HG03280 (cell line): ENCODE data around the gene CCL26.
"Not testable (repeated sequence)": the region's sequence is repeated elsewhere in the genome, so short reads cannot be mapped to it uniquely, and the experiment has no call there.

Experiments
- ATAC-seq: cut with Tn5 transposase; IDR thresholded peaks from one replicate; pipeline ENCODE4 v1.9.1; 2021; ENCODE audit warnings: mild to moderate bottlenecking, moderate library complexity; ENCODE audit not compliant: unreplicated experiment

CCL26 gene

DNA sequence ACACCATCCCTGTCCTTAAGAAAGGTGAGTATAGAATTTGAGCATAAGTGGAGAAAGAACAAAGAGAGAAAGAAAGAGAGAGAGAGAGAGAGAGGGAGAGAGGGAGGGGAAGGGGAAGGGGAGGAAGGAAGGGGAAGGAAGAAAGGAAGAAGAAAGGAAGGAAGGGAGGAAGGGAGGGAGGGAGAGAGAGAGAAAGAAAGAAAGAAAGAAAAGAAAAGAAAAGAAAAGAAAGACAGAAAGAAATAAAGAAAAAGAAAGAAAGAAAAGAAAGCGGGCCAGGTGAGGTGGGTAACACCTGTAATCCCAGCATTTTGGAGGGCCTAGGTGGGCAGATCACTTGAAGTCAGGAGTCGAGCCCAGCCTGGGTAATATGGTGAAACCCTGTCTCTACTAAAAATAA lies 21.7 kb upstream of the CCL26 start:
- ATAC-seq: no peak

DNA sequence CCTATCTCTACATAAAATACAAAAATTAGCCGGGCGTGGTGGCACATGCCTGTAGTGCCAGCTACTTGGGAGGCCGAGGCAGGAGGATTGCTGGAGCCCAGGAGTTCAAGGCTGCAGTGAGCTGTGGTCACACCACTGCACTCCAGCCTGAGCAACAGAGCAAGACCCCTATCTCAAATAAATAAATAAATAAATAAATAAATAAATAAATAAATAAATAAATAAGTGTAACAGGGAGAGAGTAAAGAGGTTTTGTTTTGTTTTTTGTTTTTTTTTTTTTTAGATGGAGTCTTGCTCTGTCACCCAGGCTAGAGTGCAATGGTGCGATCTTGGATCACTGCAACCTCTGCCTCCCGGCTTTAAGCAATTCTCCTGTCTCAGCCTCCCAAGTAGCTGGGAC lies 20.6 kb upstream of the CCL26 start:
- not testable (repeated sequence) for ATAC-seq

DNA sequence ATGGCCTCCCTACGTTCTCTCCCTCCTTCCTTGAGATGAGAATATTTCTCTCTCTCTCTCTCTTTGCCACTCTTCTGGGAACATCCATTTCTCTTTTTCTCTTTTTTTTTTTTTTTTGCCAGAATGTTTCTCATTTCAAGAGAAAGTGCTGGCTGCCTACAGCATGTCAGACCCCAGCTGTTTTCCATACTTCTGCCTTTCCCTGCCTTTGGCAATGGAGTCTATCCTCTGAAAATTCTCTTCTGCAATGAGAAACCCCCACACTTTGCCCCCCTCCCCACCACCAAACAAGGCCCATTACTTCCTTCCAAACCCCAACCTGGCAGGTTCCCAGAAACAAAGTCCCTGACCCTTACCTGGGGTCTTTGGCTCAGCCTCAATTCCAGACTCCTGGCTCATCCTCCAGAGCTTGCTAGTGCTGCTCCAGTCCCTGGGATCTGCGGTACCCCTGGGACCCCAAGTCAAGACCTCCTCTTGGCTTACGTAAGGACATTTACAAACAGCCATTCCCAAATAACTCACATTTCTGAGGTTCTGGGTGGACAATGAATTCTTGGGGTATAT lies 17.4 kb upstream of the CCL26 start:
- ATAC-seq: no peak

DNA sequence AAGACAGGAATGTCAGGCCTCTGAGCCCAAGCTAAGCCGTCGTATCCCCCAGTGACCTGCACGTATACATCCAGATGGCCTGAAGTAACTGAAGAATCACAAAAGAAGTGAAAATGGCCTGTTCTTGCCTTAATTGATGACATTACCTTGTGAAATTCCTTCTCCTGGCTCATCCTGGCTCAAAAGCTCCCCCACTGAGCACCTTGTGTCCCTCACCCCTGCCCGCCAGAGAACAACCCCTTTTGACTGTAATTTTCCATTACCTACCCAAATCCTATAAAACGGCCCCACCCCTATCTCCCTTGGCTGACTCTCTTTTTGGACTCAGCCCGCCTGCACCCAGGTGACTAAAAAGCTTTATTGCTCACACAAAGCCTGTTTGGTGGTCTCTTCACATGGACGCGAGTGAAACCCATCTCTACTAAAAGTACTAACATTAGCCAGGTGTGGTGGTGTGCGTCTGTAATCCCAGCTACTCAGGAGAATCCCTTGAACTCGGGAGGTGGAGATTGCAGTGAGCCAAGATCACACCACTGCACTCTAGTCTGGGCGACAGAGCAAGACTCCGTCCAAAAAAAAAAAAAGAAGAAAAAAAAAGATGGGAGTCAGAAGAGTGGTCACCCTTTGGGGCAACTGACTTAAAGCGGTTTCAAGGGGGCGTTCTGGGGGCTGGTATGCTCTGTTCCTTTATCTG lies 16.3 kb upstream of the CCL26 start:
- ATAC-seq: not testable (repeated sequence)

DNA sequence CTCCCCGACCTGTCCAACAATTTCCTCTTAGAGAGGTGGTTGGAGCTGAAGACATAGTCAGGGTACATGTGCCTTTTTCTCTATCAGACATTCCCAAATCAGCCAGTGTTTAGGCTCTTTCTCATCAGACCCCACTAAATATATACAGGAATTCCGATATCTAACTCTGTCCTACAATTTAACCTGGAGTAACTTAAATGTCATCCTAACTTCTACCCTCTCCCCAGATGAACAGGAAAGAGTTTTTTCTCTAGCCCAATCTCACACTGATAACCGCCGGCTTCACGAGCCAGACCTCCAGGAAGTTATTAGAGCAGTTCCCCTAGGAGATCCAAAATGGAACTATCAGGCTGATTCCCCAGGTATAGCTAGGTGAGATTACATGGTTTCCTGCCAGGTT lies 11.0 kb upstream of the CCL26 start:
- not testable (repeated sequence) for ATAC-seq

DNA sequence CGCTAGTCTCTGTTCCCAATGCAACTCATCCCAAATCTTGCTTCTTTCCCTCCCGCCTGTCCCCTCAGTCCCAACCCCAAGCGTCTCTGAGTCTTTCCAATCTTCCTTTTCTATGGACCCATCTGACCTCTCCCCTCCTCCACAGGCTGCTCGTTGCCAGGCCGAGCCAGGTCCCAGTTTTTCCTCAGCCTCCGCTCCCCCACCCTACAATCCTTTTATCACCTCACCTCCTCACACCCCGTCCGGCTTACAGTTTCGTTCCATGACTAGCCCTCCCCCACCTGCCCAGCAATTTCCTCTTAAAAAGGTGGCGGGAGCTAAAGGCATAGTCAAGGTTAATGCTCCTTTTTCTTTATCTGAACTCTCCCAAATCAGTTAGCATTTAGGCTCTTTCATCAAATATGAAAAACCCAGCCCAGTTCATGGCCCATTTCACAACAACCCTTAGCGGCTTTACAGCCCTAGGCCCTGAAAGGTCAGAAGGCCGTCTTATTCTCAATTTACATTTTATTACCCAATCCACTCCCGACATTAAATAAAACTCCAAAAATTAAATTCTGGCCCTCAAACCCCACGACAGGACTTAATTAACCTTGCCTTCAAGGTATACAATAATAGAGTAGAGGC lies 8.7 kb upstream of the CCL26 start:
- not testable (repeated sequence) for ATAC-seq

DNA sequence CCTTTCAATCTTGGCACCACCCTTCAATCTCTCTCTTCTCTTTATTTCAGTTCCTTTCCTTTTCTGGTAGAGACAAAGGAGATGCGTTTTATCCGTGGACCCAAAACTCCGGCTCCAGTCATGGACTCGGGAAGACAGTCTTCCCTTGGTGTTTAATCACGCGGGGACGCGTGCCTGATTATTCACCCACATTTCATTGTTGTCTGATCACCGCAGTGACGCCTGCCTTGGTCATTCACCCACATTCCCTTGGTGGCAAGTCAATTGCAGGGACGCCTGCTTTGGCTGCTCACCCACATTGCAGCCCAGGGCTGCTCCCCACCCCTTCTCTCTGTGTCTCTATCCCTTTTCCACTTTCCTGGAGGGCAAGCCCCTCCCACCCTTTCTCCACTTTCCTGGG lies 7.5 kb upstream of the CCL26 start:
- not testable (repeated sequence) for ATAC-seq

DNA sequence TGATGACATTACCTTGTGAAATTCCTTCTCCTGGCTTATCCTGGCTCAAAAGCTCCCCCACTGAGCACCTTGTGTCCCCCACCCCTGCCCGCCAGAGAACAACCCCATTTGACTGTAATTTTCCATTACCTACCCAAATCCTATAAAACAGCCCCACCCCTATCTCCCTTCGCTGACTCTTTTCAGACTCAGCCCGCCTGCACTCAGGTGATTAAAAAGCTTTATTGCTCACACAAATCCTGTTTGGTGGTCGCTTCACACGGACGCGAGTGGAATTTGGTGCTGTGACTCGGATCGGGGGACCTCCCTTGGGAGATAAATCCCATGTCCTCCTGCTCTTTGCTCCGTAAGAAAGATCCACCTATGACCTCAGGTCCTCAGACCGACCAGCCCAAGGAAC lies 7.0 kb upstream of the CCL26 start:
- not testable (repeated sequence) for ATAC-seq

DNA sequence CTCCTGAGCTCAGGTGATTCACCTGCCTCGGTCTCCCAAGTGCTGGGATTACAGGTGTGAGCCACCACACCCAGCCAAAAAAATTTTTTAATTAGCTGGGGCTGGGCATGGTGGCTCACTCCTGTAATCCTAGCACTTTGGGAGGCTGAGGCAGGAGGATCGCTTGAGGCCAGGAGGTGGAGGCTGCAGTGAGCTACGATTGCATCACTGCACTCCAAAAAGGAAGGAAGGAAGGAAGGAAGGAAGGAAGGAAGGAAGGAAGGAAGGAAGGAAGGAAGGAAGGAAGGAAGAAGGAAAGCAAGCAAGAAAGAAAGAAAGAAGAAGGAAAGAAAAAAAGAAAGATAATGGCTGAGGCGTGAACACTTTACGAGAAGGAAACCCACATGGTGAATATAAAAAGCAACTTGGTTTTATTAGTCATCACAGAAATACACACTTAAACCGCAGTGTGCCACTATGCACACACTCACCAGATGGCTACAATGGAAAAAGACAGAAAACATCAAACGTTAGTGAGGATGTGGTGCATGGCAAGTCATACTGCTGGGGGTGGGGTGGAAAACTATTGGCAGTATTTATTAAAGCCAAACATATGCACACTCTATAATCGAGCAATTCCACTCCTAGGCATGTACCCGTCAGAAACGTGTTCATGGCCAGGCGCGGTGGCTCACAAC lies 4.4 kb upstream of the CCL26 start:
- no peak for ATAC-seq

DNA sequence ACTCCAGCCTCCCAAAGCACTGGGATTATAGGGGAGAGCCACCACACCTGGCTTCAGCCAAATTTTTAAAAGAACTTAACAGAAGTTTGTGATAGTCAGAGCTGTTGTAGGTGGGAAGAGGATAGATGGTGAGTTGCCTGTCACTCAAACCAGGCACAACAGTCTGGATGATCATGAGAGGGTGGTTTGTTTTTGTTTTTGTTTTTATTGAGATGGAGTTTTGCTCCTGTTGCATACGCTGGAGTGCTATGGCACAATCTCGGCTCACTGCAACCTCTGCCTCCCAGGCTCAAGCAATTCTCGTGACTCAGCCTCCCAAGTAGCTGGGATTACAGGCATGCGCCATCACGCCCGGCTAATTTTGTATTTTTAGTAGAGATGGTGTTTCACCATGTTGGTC lies 1.9 kb upstream of the CCL26 start:
- not testable (repeated sequence) for ATAC-seq

DNA sequence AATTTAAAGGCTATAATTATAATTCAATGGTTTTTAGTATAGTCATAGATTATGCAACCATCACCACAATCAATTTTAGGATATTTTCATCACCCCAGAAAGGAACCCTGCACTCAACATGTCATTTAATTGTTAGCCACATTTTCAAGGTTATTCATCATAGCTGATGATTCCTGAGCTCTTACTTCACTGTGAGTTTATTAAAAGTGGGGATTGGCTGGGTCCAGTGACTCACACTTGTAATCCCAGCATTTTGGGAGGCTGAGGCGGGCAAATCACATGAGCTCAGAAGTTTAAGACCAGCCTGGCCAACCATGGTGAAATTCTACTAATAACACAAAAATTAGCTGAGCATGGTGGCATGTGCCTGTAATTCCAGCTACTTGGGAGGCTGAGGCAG lies 787 bp downstream of the CCL26 start:
- no peak for ATAC-seq

DNA sequence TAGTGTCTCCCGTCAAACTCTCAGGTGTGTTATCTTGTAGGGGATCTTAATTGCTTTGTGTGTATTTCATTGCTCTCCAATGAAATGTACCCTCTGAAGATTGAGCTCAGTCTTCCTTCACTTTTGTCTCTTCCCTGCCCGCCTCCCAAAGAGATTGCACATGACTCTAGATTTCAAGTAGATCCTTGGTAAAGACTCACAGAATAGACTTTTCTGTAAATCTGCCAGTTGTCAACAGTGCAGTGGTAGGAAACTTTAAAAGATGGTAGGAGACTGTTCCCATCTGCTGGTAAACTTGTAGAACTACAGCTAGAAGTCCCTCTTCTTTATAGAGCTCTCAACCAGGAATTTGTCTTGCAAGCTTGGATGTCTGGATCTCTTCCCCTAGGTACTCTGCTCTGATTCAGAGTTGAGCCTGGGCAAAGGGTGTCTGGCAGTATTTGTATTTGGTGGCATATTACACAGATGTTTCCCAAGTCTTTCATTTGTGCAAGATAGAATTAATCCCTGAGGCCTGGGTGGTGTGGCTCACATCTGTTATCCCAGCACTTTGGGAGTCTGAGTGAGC lies 9.6 kb downstream of the CCL26 start:
- no peak for ATAC-seq

DNA sequence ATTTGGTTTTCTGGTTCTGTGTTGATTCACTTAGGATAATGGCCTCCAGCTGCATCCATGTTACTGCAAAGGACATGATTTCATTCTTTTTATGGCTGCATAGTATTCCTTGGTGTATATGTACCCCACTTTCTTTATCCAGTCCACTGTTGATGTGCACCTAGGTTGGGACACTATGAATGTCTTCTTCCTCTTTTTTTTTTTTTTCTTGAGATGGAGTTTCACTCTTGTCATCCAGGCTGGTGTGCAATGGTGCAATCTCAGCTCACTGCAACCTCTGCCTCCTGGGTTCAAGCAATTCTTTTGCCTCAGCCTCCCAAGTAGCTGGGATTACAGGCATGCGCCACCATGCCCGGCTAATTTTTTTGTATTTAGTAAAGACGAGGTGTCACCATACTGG lies 10.2 kb downstream of the CCL26 start:
- not testable (repeated sequence) for ATAC-seq

DNA sequence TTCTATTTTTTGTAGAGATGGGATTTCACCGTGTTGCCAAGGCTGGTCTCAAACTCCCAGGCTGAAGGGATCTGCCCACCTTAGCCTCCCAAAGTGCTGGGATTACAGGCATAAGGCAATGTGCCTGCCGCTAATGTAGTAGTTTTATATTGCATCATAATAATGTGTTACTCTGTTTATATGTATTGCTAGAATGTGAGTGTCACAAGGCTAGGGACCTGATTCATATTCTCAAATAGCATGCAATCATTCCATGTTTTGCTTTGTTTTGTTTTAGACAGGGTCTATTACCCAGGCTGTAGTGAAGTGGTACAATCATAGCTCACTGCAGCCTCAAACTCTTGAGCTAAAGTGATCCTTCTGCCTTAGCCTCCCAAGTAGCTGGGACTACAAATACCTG lies 13.5 kb downstream of the CCL26 start:
- no peak for ATAC-seq

DNA sequence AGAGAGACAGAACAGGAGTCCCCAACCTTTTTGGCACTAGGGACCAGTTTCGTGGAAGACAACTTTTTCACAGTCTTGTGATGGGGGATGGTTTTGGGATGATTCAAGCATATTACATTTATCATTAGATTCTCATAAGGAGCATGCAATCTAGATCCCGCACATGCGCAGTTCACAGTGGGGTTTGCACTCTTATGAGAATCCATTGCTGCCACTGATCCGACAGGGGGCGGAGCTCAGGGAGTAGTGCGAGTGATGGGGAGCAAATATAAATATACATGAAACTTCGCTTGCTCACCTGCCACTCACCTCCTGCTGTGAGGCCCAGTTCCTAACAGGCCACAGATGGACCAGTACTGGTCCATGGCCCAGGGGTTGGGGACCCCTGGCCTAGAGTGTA lies 14.2 kb downstream of the CCL26 start:
- no peak for ATAC-seq

DNA sequence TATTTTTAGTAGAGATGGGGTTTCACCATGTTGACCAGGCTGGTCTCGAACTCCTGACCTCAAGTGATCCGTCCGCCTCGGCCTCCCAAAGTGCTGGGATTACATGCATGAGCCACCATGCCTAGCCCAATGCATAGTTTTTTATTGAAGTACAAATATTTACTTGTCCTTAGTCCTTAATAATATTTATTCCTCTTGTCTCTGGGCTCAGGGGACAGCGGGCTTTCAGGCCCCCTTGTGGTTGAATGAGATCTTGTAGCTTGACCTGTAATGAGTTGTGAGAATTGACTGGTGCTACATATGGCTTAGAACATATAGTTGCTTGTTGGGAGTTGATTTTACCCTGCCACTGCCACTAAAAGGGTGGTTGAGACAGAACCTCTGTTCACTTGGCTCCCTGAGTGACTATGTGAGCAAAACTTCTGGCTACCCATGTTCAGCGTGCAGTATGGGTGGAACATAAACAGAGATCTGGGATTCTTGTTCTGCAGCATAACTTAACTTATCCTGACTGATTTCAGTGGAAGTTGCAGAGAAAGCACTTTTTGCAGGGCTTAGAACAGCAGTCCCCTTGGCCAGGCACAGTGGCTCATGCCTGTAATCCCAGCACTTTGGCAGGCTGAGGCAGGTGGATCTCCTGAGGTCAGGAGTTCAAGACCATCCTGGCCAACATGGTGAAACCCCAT lies 14.9 kb downstream of the CCL26 start:
- no peak for ATAC-seq

DNA sequence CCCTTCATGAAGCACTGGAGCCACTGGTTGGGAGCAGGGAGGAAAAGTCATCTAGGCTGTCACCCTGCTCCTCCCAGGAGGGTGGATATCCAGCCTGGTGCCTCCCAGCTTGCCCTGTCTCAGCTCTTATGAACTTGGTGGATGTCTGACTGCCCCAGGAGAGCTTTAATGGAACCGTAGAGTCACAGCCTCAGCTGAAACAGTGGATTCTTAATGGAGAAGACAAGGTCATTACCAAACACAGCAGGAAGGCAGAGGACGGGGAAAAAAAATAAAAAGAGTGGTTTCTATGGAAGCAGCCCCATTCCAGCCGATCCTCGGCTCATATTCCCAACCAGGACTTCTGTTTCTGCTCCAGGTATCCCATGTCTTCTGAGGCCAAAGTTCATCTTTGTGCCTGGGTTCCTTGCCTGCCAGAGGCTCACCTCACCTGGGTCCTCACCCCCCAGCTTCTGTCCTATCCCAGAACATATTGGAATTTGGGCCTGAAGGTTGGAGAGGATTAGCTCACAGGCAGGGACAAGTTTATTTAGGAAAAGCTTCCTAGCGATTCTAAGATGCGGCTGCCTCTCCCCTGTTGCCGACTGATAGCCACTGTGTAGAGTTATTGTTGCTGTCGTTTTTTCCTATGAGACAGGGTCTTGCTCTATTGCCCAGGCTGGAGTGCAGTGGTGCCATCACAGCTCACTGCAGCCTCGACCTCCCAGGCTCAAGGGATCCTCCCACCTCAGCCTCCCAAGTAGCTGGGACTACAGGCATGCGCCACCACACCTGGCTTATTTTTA lies 15.6 kb downstream of the CCL26 start:
- no peak for ATAC-seq

DNA sequence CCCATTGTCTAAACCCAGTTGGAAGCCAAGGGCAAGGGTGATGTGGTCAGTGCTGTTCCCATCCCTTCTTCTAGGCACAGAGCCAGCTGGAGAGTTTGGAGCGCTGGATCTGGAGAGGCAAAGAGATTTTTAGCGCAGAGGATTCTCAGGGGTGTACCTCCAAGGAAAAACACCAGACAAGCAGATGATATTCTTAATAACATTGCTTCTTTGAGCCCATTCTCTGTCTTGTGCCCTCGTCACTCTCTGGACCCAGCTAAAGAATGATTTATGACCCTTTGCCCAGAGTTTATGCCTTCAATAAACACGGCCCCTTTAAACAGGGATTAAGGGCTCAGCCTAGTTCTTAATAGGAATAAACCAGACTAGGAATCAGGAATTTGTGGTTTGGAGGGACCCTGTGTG lies 28.6 kb downstream of the CCL26 start:
- no peak for ATAC-seq

DNA sequence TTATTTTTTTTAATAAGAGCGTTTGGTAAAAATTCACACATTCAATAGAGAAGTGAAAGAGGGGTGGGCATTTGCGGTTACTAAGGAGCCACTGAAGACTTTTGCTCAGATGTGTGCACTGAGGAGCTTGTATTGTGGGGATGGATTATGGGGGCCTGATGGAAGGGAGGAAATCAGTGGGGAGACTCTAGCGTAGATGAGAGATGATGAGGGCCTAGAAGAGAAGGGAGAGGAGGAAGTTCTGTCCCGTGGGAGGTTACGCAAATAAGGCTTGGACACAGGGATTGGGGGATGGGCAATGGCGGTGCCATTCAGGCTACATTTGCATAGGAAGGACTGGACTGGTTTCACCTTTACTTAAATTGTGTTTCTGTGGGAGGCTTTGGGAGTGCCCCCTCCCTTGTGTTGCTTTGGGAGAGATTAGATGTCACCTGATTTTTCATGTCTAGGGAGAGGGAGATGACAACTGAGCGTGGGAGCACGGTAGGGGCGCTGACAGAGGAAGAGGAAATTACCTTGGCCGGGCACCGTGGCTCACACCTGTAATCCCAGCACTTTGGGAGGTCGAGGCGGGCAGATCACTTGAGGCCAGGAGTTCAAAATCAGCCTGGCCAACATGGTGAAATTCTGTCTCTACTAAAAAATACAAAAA lies 31.0 kb downstream of the CCL26 start:
- no peak for ATAC-seq
